Heart left ventricle (tissue), 13 donors: ENCODE data around the gene C2CD4C.

Source experiments
- POLR2A ChIP-seq, 2 donors: fragments of 450-650 bp; IDR thresholded peaks; one replicate each; pipeline ENCODE4 v1.6.1; 2017; ENCODE audit warnings: antibody characterized with exemption in 2 of 2, mild to moderate bottlenecking in 2 of 2, moderate library complexity in 2 of 2
- TF ChIP-seq, protein P1 (sequence below), 12 donors: fragments of 200-600 bp; sonication (generic) in 4 of 12; IDR thresholded peaks; one replicate each; pipeline versions ENCODE4 v1.5.0 to v1.8.0; 2018 to 2022; ENCODE audit warnings: antibody characterized with exemption in 12 of 12, mild to moderate bottlenecking in 5 of 12
- donor health status: ischemic (EF 13 %, LVEDD 7.1; RV severe dilation, severe dysfunction).
- donor health status: DM: no; HTN: yes; CAD: no.
- donor health status: DM: no; HTN: no; CAD: no.
- donor health status: ischemic (EF 25% LVEDD 6.9; RV normal size, moderate dysfunction).
- donor health status: ischemic (EF 25% LVEDD 5.7; RV mildly dilated, moderate dysfunction).
- donor health status: ischemic (EF 35%, LVEDD 5.7; RV mildly dilated, moderate dysfunction).
- donor health status: nonischemic (EF 11% LVEDD 7.7; RV severe dilation, severe dysfunction).
- donor health status: DM: yes; HTN: yes; CAD: no.
- donor health status: PGD.
- donor health status: ischemic (EF 29% LVEDD 5.4; RV normal size, mild dysfunction).
- donor health status: nonischemic (EF 23%, LVEDD 6.1; RV moderate dilation, normal function).

DNA sequence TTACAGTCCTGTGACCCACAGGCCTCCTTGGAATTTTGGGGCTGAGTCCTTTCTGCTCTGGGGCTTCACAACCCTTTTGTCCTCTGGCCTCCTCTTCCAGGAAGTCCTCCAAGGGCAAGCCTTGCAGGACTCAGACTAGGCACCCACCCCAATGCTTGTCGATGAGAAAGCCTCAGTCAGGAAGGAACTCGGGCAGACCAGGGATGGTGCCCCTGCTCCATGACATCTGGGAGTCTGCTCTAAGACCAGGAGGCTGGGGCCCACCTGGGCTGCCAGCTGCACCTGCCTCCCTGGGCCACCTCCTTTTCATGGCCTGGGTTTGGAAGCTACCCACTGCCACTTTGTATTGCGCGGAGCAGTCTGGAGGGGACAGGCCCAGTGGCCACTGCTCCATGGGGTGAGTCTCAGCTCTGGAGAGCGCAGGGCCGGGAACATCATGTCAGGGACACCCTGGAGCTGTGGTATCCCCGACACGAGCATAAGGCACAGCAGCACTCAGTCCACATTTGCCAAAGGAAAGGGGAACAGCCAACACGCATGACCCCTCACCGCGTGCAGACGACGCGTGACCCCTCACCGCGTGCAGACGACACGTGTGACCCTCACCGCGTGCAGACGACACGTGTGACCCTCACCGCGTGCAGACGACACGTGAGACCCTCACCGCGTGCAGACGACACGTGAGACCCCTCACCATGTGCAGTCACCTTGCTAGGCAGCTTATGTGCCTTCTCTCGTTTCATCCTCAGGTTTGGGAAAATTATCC is 10.8 kb downstream of the C2CD4C start:
- TF ChIP-seq, protein P1, sequence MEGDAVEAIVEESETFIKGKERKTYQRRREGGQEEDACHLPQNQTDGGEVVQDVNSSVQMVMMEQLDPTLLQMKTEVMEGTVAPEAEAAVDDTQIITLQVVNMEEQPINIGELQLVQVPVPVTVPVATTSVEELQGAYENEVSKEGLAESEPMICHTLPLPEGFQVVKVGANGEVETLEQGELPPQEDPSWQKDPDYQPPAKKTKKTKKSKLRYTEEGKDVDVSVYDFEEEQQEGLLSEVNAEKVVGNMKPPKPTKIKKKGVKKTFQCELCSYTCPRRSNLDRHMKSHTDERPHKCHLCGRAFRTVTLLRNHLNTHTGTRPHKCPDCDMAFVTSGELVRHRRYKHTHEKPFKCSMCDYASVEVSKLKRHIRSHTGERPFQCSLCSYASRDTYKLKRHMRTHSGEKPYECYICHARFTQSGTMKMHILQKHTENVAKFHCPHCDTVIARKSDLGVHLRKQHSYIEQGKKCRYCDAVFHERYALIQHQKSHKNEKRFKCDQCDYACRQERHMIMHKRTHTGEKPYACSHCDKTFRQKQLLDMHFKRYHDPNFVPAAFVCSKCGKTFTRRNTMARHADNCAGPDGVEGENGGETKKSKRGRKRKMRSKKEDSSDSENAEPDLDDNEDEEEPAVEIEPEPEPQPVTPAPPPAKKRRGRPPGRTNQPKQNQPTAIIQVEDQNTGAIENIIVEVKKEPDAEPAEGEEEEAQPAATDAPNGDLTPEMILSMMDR (IDR thresholded peaks at IDR 0.05): no peak
- no peak for TF ChIP-seq POLR2A (IDR thresholded peaks at IDR 0.05)
